ENCODE measurements around the gene TMEM212. TPM values are rescaled to one million over a fixed set of nuclear protein-coding genes. Genes with fewer than 3 reads are reported as not detected.

TMEM212 gene
- total and polyA plus RNA-seq, 2 donors (not counting 1 experiment from before 2014, with no cell fraction given): not detected

DNA sequence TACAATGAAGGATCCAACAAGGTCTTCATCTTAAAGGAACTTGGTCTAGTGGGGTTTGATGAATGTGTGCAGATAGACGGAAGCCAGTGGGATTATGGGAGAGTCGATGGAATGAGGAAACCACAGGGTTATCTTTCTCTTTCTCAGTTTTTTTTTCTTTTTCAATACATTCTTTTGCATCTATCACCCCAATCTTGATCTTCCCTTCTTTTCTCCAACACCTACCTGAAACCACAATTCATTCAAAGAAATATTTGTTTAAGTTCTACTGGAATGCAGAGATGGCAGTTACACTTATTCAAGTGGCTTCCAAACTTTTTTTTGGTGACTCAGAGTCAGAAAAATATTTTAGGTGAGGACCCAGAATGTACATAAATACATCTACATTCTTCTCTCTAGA, 1.7 kb downstream of the TMEM212 start:
- H3K9ac ChIP-seq (ENCODE audit: low read length): no peak overlapping the region
- POLR2A ChIA-PET: no interaction called here
- H3K27me3 ChIP-seq (replicated peaks in 1 of 4; ENCODE audit: control extremely low read depth in 1 of 4, control insufficient read depth in 3 of 4, insufficient read depth in 4 of 4, low read length in 3 of 4): no peaks in the 10 kb centered on the region
- no peaks in the 10 kb centered on the region for H3K4me1 Mint-ChIP-seq
- H3K36me3 ChIP-seq (replicated peaks in 1 of 2; ENCODE audit: control extremely low read depth in 1 of 2, control insufficient read depth in 1 of 2, extremely low read depth in 1 of 2, insufficient read depth in 2 of 2, low read length in 1 of 2): no peaks in the 10 kb centered on the region
- no peaks in the 10 kb centered on the region for H3K79me2 ChIP-seq (ENCODE audit: control insufficient read depth, insufficient read depth, low read length)
- no peak overlapping the region for H3K4me3 ChIP-seq (ENCODE audit: control extremely low read depth in 1 of 5, extremely low read depth in 1 of 5, insufficient read depth in 1 of 5, low read depth in 2 of 5, low read length in 4 of 5)
- H3K9me3 Mint-ChIP-seq (ENCODE audit: insufficient read depth): no peaks in the 10 kb centered on the region
- H3K4me3 Mint-ChIP-seq: no peak overlapping the region
- no peaks in the 10 kb centered on the region for H4K20me1 ChIP-seq (ENCODE audit: control insufficient read depth, insufficient read depth, low read length, poor library complexity, severe bottlenecking)
- H3K27ac ChIP-seq (ENCODE audit: low read length in 2 of 2): no peak overlapping the region
- no peak overlapping the region for H3K27ac Mint-ChIP-seq
- no peaks in the 10 kb centered on the region for H3K27me3 Mint-ChIP-seq
- ATAC-seq (ENCODE audit: low read depth) (no peak), DNase-seq (no peak)
- H3K4me2 ChIP-seq (replicated peaks; ENCODE audit: low read depth, low read length, poor library complexity, severe bottlenecking): no peak overlapping the region
- no peaks in the 10 kb centered on the region for H3K4me1 ChIP-seq (ENCODE audit: control insufficient read depth in 2 of 2, insufficient read depth in 2 of 2, low read length in 2 of 2)
- CTCF ChIA-PET: no interaction called here
- no CpG with 5 or more reads among the region's 2 CpGs for WGBS (ENCODE audit: insufficient coverage)
- TF ChIP-seq, protein P1, sequence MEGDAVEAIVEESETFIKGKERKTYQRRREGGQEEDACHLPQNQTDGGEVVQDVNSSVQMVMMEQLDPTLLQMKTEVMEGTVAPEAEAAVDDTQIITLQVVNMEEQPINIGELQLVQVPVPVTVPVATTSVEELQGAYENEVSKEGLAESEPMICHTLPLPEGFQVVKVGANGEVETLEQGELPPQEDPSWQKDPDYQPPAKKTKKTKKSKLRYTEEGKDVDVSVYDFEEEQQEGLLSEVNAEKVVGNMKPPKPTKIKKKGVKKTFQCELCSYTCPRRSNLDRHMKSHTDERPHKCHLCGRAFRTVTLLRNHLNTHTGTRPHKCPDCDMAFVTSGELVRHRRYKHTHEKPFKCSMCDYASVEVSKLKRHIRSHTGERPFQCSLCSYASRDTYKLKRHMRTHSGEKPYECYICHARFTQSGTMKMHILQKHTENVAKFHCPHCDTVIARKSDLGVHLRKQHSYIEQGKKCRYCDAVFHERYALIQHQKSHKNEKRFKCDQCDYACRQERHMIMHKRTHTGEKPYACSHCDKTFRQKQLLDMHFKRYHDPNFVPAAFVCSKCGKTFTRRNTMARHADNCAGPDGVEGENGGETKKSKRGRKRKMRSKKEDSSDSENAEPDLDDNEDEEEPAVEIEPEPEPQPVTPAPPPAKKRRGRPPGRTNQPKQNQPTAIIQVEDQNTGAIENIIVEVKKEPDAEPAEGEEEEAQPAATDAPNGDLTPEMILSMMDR (IDR thresholded peaks at IDR 0.05): no peak
- TF ChIP-seq EZH2 (IDR thresholded peaks at IDR 0.05; ENCODE audit: borderline replicate concordance, insufficient read depth, low read depth, low read length, poor library complexity, severe bottlenecking): no peak
- intact Hi-C loops (cut with micrococcal nuclease): no loop called here
- no peaks in the 10 kb centered on the region for H3K9me3 ChIP-seq (ENCODE audit: control extremely low read depth in 1 of 3, control insufficient read depth in 2 of 3, insufficient read depth in 1 of 3, low read length in 2 of 3)
- no peak overlapping the region for H2AFZ ChIP-seq (ENCODE audit: insufficient read depth, low read depth, low read length, poor library complexity, severe bottlenecking)

GRCh38 chr3:171845481-171846284, 2.5 kb downstream of the TMEM212 start:
- Histone ChIP-seq H3K27ac (ENCODE audit: low read length in 2 of 2) (no peak overlapping the region), H2AFZ (ENCODE audit: insufficient read depth, low read depth, low read length, poor library complexity, severe bottlenecking) (no peak overlapping the region), H4K20me1 (ENCODE audit: control insufficient read depth, insufficient read depth, low read length, poor library complexity, severe bottlenecking) (no peaks in the 10 kb centered on the region), H3K4me2 (replicated peaks; ENCODE audit: low read depth, low read length, poor library complexity, severe bottlenecking) (no peak overlapping the region), H3K79me2 (ENCODE audit: control insufficient read depth, insufficient read depth, low read length) (no peaks in the 10 kb centered on the region), H3K27me3 (replicated peaks in 1 of 4; ENCODE audit: control extremely low read depth in 1 of 4, control insufficient read depth in 3 of 4, insufficient read depth in 4 of 4, low read length in 3 of 4) (no peaks in the 10 kb centered on the region), H3K9ac (ENCODE audit: low read length) (no peak overlapping the region), H3K4me1 (ENCODE audit: control insufficient read depth in 2 of 2, insufficient read depth in 2 of 2, low read length in 2 of 2) (no peaks in the 10 kb centered on the region), H3K36me3 (replicated peaks in 1 of 2; ENCODE audit: control extremely low read depth in 1 of 2, control insufficient read depth in 1 of 2, extremely low read depth in 1 of 2, insufficient read depth in 2 of 2, low read length in 1 of 2) (no peaks in the 10 kb centered on the region), H3K4me3 (ENCODE audit: control extremely low read depth in 1 of 5, extremely low read depth in 1 of 5, insufficient read depth in 1 of 5, low read depth in 2 of 5, low read length in 4 of 5) (no peak overlapping the region), H3K9me3 (ENCODE audit: control extremely low read depth in 1 of 3, control insufficient read depth in 2 of 3, insufficient read depth in 1 of 3, low read length in 2 of 3) (no peaks in the 10 kb centered on the region)
- ChIA-PET POLR2A (no interaction called here), CTCF (no interaction called here)
- no peak for TF ChIP-seq EZH2 (IDR thresholded peaks at IDR 0.05; ENCODE audit: borderline replicate concordance, insufficient read depth, low read depth, low read length, poor library complexity, severe bottlenecking)
- TF ChIP-seq, protein P1 (IDR thresholded peaks at IDR 0.05): no peak
- intact Hi-C loops (cut with micrococcal nuclease): no loop called here
- H3K4me3 Mint-ChIP-seq: no peak overlapping the region
- DNase-seq (no peak), ATAC-seq (ENCODE audit: low read depth) (no peak)
- H3K27ac Mint-ChIP-seq: no peak overlapping the region
- 100% methylated on average over 1 of the region's 3 CpGs for WGBS (ENCODE audit: insufficient coverage)
- H3K27me3 Mint-ChIP-seq: no peaks in the 10 kb centered on the region
- no peaks in the 10 kb centered on the region for H3K4me1 Mint-ChIP-seq
- no peaks in the 10 kb centered on the region for H3K9me3 Mint-ChIP-seq (ENCODE audit: insufficient read depth)
